GM10266 (cell line): ENCODE results near the gene COL4A3.
"Not testable (repeated sequence)": the region's sequence is repeated elsewhere in the genome, so short reads cannot be mapped to it uniquely, and the experiment has no call there.

ENCODE experiments used
- DNase-seq: peaks from one replicate; pipeline ENCODE4 v3.0.0; 2012; ENCODE audit errors: extremely low spot score
- CTCF ChIP-seq: IDR thresholded peaks from 2 replicates; pipeline ENCODE4 v1.5.1; 2012; ENCODE audit warnings: mild to moderate bottlenecking, low read depth; ENCODE audit not compliant: control insufficient read depth, insufficient read depth; ENCODE audit errors: missing control alignments

The COL4A3 gene

GRCh38 chr2:227154986-227155774 lies 9.2 kb upstream of the COL4A3 start:
- no peak for DNase-seq
- no peak for TF ChIP-seq CTCF

- DNase-seq: no peak
- no peak for TF ChIP-seq CTCF
These were observed 4.3 kb upstream of the COL4A3 start for GRCh38 chr2:227160164-227160563.

- no peak for DNase-seq
- TF ChIP-seq CTCF: no peak
These were observed 2.5 kb upstream of the COL4A3 start for GRCh38 chr2:227161947-227162346.

GRCh38 chr2:227163485-227163997 lies 883 bp upstream of the COL4A3 start:
- peak; percentile 29 for DNase-seq
- no peak for TF ChIP-seq CTCF

GRCh38 chr2:227164763-227165291 lies 403 bp downstream of the COL4A3 start:
- peak; percentile 50 for DNase-seq
- no peak for TF ChIP-seq CTCF

GRCh38 chr2:227171779-227172178 lies 7.4 kb downstream of the COL4A3 start:
- not testable (repeated sequence) for DNase-seq

- no peak for TF ChIP-seq CTCF
These were observed 13.3 kb downstream of the COL4A3 start for GRCh38 chr2:227177592-227178336.

More at GRCh38 chr2:227177592-227178336, 13.3 kb downstream of the COL4A3 start:
- no peak for DNase-seq
